Stimulated activated naive CD4-positive, alpha-beta T cell (primary cell): Measurements from ENCODE around the gene CHD3.

Source experiments
- DNase-seq, 6 experiments: peaks; one replicate each; lab custom pipeline; 2025; lab: John Stamatoyannopoulos, UW

CHD3 gene

GRCh38 chr17:7888184-7888920, at the start of gene CHD3:
Gene CHD3, plus strand, starts transcription at chr17:7888789. Its CDS starts 212 bp downstream, at chr17:7889001.
- peak; percentile 17 to 53 (median 44) for DNase-seq

- DNase-seq, result peak in 1 of 6 experiments; percentile 12
These were observed 49.3 kb upstream of the CHD3 start for GRCh38 chr17:7839190-7839875.

DNA sequence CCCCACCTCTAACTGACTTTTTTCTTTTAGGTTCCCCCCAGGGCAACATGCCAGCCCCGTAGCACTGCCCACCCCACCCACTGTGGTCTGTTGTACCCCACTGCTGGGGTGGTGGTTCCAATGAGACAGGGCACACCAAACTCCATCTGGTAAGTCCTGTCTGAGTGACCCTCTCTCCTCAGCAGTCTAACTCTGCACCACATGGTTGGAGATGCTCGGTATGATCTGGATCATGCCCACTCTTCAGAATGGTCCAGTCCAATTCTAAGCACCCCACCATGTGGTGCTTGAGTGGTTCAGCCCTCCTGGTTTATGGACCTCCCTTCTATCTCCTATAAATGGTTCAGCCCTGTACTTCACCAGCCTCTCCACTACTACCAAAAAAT, 48.7 kb upstream of the CHD3 start:
- peak in 3 of 6 experiments; percentile 14 to 26 (median 25) for DNase-seq

GRCh38 chr17:7840441-7840840, 48.1 kb upstream of the CHD3 start:
- DNase-seq, result no peak

- no peak for DNase-seq
These were observed 47.7 kb upstream of the CHD3 start for GRCh38 chr17:7840875-7841274.

DNA sequence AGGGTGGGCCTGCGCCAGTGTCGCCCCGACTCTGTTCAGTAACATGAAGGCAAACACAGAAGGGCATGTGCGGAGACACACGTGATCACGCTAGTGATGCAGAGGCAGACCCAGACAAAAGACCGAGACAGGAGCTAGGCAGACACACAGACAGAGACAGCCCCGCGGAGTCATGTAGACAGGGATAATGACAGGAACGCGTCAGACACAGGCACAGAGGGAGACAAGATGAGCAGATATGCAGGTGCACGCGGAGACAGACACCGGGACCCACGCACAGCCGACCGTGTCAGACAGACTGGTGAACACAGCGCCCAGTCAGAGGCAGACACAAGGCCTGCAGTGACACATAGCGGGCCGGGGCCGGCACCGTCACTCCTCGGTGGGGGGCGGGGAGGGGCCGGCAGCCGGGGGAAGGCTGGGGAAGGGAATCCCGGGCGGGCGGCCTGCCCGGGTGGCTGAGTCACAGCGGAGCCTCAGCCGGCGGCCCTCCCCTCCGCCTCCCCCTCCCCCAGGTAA, 47.1 kb upstream of the CHD3 start:
- DNase-seq, result peak; percentile 83 to 96 (median 88)

DNA sequence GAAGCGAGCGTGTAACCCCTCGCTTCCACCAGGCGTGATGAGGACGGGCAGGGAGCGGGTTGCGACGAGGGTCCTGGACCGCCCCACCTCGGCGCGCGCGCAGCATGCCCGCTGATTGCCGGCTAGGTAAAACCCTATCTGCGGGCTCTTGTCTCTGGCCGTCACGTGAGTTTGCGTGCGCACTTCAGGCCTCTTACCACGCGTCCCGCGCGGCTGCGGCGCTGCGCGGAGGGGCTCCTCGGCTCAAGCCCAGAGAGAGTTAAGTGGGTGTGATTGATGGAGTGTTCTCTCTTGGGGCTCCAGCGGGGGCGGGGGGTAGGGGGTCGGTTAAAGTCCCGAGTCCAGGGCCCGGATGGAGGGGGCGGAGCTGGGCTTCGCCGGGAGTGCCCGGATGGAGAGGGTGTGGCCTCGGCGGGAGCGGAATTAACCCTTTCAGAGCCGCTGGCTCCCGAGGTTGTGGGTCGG, 46.6 kb upstream of the CHD3 start:
- DNase-seq, result peak; percentile 75 to 97 (median 88)

GRCh38 chr17:7842380-7843256, 46.0 kb upstream of the CHD3 start:
- DNase-seq, result peak; percentile 86 to 97 (median 92)

DNA sequence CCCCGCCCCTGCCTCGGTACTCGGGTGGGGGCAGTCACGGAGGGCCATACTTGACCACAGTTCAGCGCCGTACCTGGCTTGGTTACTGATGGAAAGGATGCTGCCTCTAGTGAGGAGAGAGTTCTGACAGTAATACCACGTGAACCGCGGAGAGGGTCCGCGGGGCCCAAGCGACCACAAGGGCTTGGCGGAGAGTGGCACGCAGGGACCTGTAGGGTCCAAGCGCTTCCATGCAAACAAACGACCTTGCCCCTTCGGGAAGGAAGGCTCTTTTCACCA, 45.4 kb upstream of the CHD3 start:
- DNase-seq, result peak in 1 of 6 experiments; percentile 76

GRCh38 chr17:7843536-7844291, 44.9 kb upstream of the CHD3 start:
- peak; percentile 91 to 94 (median 92) for DNase-seq

- peak; percentile 67 to 78 (median 74) for DNase-seq
These were observed 44.1 kb upstream of the CHD3 start for GRCh38 chr17:7844292-7845154.

DNA sequence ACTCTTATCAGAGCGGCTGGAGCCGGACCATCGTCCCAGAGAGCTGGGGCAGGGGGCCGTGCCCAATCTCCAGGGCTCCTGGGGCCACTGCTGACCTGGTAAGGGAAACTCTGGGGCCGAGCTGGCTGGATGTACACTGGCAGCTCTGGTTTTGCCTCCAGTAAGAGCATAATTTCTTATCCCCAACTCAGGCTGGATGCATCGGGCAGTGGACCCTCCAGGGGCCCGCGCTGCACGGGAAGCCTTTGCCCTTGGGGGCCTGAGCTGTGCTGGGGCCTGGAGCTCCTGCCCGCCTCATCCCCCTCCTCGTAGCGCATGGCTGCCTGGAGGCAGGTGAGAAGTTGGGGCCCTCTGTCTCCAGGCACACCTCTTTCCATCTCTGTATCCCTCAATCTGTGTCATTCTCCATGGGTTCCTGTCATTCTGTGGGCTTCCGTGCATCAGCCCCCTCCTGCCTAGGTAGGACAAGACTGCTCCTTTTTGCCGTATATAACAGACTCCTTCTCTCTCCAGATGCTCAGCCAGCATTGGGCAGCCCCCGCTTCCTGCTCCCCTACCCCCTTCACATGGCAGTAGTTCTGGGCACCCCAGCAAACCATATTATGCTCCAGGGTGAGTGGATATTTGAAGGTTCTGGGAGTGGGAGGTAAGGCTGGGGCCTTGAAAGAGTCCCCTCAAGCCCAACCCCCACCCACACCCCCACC, 43.1 kb upstream of the CHD3 start:
- DNase-seq, result peak in 1 of 6 experiments; percentile 39

DNA sequence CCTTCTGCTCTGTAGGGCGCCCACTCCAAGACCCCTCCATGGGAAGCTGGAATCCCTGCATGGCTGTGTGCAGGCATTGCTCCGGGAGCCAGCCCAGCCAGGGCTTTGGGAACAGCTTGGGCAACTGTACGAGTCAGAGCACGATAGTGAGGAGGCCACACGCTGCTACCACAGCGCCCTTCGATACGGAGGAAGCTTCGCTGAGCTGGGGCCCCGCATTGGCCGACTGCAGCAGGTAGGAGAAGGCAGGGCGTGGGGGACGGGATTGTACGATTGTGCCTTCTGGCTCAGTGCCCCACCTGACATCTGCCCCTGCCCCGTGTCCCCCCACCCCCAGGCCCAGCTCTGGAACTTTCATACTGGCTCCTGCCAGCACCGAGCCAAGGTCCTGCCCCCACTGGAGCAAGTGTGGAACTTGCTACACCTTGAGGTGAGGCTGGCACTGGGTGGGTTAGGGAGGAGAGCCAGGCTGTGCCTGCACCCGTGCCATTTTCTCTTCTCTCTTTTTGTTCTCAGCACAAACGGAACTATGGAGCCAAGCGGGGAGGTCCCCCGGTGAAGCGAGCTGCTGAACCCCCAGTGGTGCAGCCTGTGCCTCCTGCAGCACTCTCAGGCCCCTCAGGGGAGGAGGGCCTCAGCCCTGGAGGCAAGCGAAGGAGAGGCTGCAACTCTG, 42.4 kb upstream of the CHD3 start:
- peak in 1 of 6 experiments; percentile 37 for DNase-seq

DNA sequence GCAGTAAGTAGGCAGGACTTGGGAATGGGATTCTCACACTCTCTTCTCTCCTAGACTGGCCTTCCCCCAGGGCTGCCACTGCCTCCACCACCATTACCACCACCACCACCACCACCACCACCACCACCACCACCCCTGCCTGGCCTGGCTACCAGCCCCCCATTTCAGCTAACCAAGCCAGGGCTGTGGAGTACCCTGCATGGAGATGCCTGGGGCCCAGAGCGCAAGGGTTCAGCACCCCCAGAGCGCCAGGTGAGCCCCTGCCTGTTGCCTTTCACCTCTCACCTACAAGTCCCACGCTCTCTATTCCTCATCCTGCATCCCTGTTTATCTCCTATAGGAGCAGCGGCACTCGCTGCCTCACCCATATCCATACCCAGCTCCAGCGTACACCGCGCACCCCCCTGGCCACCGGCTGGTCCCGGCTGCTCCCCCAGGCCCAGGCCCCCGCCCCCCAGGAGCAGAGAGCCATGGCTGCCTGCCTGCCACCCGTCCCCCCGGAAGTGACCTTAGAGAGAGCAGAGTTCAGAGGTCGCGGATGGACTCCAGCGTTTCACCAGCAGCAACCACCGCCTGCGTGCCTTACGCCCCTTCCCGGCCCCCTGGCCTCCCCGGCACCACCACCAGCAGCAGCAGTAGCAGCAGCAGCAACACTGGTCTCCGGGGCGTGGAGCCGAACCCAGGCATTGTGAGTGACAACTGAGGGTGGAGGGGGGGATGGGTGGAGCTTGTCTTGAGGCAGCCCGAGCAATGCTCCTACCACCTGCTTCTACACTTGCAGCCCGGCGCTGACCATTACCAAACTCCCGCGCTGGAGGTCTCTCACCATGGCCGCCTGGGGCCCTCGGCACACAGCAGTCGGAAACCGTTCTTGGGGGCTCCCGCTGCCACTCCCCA, 41.6 kb upstream of the CHD3 start:
- DNase-seq, result peak in 1 of 6 experiments; percentile 37

DNA sequence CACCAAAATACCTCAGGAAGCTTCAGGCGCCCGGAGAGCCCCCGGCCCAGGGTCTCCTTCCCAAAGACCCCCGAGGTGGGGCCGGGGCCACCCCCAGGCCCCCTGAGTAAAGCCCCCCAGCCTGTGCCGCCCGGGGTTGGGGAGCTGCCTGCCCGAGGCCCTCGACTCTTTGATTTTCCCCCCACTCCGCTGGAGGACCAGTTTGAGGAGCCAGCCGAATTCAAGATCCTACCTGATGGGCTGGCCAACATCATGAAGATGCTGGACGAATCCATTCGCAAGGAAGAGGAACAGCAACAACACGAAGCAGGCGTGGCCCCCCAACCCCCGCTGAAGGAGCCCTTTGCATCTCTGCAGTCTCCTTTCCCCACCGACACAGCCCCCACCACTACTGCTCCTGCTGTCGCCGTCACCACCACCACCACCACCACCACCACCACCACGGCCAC, 40.4 kb upstream of the CHD3 start:
- DNase-seq, result no peak

- no peak for DNase-seq
These were observed 39.9 kb upstream of the CHD3 start for GRCh38 chr17:7848739-7849129.

GRCh38 chr17:7849130-7849750, 39.3 kb upstream of the CHD3 start:
- DNase-seq, result no peak
